Cerebellar nuclear complex (tissue), 1 donor: ENCODE results near the gene LST1.

Experiments used
- DNase-seq, 2 experiments: peaks; one replicate each; lab custom pipeline; 2025; lab: John Stamatoyannopoulos, UW

The LST1 gene

DNA sequence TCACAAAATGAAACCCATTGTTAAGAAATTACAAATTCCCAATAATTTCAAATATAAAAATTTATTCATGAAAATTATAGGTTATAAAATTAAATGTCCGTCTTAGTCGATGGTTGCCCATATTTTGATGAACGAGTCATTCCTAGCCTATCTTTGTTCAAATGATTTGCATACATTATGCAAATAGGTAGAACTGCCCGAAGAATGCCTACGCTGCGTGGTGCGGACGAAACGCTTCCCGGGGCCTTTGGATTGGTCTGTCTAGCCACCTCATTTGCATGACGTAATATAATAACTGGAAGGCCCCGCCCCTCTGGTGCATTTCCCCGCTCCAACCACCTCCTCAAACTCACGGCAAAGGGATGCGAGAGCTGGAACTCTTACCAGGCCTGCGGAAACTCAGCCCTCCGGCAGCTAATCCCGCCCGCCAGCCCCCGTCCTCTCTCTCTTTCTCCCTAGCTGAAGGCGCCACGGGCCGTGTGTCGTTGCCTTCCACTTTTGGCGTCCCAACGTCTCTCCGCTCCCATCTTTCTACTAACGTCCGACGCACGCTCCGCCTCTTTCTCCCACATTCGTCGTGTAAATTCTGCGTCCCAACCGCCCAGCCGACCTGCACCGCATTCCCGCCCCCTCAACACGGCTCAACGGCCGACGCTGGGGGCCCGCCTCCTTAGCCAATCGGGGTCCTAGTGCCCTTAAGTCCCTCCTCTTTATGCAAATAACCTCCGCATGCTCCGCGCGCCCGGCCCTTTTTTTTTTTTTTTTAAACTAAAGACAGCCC, 33.9 kb downstream of the LST1 start:
- peak; percentile 98 for DNase-seq

DNA sequence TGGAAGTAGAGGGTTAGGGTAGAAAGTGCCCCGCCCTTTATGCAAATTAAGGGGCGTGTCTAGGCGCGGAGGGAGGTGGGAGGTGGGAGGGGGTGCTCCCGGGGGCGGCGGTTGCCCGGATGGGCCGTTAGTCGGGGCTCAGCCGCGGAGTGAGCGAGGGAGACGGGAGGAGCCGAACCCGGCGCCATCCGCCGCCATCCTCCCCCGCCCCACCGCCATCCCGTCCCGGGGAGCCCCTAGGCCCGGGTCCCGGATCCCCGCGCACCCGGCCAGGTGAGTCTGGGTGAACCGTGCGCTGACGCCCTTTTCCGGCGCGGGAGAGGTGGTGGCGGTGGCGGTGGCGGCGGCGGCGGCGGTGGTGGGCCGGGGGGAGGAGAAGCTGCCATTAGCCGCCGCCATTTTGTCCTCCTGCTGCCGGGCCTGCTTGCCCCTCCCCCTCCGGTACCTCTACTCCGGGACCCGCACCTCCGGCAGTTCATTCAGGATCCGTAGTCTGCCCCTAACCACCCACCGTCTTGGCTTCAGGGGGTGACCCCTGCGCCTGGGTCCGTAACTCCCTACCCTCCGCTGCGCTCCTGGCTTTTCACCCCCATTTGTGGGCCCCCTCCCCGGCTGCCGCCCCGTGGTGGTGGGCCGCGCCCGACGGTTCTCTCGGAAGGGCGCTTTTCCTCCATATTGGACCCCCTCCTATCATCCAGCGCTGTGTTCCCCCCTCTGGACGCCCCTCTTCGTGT, 34.7 kb downstream of the LST1 start, which contains the start of gene PRRC2A:
PRRC2A (plus strand) TSS at position 130 of the 734 bp plus-strand sequence. CDS start 2,075 bp downstream, outside the sequence.
- DNase-seq, result no peak

DNA sequence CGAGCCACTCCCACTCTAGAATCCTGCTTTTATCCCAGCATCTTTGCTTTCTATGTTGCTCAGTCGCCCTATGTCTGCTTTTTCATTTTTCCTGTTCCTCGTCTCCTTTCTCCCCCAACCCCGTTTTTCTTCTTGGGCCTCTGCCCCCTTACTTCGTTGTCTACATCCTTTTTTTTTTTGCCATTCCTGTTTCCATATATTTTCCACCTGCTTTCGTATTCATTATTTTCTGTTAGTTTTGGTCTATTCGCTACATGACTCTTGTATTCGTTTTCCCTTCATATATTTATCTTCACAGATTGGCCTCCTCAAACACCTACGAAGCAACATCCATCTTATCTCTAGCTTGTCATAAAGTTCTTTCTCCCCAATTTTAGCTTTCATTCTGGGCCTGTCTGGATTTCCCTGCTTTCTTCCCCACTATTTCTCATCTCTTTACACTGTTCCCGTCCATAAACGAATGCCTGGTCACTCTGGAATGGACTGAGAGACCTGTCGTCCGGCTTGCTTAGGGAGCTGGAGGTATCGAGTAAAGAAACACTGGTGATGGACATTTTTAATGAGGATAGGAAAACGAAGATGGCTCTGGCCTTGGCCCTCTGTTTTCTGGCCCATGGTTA, 35.4 kb downstream of the LST1 start:
- DNase-seq, result peak in 1 of 2 experiments; percentile 3

DNA sequence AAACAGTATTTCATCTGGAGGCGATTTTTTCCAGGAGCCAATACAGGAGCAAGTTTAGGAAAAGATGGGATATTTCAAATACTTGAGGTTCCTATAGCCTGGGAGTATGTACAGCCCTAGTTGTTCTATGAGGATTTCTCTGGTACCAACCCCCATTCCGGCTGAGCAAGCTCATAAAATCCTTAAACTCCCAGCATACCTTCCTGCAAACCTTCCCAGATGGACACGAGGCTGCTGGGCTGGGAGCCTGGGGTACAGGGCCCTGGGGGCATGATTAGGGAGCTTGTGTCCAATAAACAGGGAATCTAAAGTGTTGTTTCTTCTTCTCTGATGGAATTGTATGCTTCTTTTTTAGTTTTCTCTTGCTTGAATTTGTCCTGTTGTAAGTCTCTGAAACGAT, 35.9 kb downstream of the LST1 start:
- no peak for DNase-seq

DNA sequence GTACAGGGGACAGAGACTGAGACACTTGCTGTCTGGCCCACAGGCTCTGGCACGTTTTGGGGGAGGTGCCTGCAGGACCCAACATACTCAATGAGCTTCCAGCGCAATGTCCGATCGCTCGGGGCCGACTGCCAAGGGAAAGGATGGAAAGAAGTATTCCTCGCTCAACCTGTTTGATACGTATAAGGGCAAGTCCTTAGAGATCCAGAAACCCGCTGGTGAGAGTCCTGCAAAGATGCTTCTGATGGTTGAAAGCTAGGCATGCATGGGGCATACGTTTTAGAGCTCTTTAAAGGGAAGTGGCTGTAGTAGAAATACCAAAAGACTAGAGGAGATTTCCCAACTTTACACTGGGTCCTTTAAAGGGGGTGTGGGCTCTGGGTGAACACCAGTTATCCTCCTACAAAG, 36.6 kb downstream of the LST1 start:
- DNase-seq, result no peak

DNA sequence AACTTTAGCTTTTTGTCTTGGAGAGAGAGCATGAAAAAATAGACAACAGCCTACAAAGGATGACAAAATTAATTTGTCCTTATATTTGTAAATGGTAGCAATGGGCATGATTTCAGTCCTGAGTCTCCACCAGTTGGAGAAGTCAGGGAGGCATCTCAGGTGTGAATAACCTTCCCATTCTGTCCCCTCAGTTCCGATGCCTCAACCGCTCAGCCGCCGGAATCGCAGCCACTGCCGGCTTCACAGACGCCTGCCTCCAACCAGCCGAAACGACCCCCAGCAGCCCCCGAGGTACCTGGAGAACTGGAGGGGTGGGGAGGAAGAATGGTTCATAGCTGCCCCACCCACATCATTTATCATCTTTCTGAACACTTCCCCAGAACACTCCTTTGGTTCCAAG, 38.0 kb downstream of the LST1 start:
- DNase-seq, result no peak

DNA sequence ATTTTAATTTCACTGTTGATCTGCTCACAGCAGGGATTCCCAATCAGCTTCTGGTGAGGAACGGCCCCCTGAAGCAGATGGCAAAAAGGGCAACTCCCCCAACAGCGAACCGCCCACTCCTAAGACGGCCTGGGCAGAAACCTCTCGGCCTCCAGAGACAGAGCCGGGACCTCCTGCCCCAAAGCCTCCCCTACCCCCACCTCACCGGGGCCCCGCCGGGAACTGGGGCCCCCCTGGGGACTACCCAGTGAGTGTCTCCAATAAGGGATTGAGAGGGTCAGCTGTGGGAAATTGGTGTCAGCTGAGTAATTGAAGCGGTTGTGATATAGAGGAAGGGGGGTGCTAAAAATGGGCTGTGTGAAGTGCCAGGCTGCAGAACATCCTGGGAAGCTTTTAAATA, 40.9 kb downstream of the LST1 start:
- DNase-seq, result no peak

DNA sequence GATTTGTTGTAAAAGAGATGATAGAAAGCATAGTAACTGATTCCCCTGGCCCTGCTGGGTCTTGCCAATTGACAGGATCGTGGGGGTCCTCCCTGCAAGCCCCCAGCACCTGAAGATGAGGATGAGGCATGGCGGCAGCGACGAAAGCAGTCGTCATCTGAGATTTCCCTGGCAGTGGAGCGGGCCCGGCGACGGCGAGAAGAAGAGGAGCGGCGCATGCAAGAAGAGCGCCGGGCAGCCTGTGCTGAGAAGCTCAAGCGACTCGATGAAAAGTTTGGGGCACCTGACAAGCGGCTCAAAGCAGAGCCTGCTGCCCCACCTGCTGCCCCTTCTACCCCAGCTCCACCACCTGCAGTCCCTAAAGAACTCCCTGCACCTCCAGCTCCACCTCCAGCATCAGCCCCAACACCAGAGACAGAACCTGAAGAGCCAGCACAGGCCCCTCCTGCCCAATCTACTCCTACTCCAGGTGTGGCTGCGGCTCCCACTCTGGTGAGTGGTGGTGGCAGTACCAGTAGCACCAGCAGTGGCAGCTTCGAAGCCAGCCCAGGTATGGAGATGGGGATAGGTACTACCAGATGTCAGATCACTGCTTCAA, 41.7 kb downstream of the LST1 start:
- DNase-seq, result no peak

DNA sequence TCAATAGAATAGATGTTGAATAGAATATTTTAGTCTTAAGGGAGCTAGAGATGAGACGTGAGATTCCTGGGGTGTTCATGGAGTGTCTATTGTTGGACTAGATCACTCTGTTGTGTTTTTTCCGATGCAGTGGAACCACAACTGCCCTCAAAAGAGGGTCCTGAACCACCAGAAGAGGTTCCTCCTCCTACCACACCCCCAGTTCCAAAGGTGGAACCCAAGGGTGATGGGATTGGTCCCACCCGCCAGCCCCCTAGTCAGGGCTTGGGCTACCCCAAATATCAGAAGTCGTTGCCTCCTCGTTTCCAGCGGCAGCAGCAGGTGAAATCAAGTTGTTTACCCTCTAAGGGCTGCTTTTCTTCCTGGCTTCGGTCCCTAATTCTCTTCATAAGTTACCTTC, 42.9 kb downstream of the LST1 start:
- DNase-seq, result no peak

DNA sequence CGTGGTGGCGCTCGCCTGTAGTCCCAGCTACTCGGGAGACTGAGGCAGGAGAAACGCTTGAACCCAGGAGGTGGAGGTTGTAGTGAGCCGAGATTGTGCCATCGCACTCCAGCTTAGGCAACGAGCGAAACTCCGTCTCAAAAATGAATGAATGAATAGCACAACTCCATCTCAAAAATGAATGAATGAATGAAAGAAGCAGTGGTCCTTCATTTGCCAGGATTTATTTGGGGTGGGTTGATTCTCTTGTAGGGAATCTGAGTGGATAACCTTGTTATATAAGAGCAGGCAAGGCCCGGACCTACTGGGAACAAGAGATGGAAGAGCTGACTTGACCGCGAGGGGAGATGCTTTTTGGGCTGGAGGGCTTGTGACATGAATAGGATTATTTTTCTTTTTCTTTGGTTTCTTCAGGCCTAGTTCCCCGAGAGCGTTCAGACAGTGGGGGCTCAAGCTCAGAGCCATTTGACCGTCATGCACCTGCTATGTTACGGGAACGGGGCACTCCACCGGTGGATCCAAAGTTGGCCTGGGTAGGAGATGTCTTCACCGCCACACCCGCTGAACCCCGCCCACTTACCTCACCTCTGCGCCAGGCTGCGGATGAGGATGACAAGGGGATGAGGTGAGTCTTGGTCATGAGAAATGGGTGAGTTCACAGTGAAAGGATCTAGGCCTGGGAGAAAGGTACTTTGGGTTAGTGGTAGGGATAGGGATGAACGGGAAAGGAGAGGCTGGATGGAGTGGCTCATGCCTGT, 44.3 kb downstream of the LST1 start:
- DNase-seq, result no peak

DNA sequence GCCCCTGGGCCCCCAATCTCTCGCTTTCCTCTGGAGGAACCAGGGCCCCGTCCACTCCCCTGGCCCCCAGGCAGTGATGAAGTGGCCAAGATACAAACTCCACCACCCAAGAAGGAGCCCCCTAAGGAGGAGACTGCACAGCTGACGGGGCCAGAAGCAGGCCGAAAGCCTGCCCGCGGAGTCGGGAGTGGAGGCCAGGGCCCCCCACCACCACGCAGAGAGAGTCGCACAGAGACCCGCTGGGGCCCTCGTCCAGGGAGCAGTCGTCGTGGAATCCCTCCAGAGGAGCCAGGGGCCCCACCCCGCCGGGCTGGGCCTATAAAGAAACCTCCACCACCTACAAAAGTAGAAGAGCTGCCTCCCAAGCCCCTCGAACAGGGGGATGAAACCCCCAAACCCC, 45.1 kb downstream of the LST1 start:
- no peak for DNase-seq

DNA sequence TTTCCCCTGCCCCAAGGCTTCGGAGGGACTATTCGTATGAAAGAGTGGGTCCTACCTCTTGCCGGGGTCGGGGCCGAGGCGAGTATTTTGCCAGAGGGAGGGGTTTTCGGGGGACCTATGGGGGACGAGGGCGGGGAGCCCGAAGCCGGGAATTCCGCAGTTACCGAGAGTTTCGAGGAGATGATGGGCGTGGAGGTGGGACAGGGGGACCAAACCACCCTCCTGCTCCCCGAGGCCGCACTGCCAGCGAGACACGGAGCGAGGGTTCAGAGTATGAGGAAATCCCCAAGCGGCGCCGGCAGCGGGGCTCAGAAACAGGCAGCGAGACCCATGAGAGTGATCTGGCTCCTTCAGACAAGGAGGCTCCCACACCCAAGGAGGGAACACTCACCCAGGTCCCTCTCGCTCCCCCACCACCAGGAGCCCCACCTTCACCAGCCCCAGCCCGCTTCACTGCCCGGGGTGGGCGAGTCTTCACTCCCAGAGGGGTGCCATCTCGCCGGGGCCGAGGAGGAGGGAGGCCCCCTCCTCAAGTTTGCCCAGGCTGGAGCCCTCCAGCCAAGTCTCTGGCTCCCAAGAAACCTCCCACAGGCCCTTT, 45.7 kb downstream of the LST1 start:
- DNase-seq, result no peak

DNA sequence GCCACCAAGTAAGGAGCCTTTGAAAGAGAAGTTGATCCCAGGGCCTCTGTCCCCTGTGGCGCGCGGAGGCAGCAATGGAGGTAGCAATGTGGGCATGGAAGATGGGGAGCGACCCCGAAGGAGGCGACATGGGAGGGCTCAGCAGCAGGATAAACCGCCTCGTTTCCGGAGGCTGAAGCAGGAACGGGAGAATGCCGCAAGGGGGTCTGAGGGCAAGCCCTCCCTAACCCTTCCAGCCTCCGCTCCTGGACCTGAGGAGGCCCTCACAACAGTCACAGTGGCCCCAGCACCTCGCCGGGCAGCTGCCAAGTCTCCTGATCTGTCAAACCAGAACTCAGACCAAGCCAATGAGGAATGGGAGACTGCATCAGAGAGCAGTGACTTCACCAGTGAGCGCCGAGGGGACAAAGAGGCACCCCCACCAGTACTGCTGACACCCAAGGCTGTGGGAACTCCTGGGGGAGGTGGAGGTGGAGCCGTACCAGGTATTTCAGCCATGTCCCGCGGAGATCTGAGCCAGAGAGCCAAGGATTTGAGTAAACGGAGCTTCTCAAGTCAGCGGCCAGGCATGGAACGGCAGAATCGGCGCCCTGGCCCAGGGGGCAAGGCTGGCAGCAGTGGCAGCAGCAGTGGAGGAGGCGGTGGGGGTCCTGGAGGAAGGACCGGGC, 46.3 kb downstream of the LST1 start:
- DNase-seq, result no peak

DNA sequence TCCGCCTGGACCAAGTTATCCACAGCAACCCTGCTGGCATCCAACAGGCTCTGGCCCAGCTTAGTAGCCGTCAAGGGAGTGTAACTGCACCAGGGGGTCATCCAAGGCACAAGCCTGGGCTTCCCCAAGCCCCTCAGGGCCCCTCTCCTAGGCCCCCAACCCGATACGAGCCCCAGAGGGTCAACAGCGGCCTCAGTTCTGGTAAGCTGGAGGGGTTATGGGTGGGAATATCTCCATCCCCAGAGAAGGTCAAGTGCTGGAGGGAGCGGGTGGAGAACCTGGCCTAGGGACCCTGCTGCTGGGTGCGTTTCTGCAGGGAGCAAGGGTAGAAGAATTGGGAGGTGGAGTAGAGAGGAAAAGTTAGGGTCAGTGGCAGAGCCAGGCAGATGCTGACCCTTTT, 47.4 kb downstream of the LST1 start:
- DNase-seq, result no peak

DNA sequence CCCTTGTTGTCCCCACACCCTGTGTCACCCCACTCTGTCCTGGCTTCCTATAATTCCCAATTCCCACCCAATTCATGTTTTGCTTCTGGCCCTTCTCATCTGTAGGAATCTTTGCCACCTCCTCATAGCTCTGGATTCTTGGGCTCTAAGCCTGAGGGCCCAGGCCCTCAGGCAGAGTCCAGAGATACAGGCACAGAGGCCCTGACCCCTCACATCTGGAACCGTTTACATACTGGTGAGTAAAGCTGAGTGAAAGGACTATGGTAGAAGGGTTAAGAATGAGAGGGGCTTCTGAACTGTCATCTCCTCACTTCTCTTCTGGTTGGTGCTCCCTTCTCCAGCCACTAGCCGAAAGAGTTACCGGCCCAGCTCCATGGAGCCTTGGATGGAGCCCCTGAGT, 48.1 kb downstream of the LST1 start:
- no peak for DNase-seq

DNA sequence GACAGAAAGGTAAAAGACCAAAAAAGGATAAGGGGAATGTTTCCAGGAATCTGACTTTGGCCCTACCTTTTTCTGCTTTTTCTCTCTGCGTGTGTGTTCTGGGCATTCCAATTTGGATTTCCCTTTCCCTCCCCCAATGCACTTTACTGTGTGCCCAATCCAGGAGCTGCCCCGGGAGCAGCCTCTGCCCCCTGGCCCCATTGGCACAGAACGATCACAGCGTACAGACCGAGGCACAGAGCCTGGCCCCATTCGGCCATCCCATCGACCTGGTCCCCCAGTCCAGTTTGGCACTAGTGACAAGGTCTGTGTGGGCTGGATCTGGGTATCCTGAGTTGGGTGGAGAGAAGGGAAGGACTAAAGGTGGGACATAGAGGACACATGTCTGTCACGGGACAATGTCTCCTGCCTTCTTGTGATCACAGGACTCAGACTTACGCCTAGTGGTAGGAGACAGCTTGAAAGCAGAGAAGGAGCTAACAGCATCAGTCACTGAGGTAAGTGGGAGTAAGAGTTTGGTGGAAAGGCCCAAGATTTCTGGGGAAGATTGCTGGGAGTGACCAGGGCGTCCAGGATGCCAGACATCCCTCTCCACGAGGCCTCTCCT, 49.0 kb downstream of the LST1 start:
- DNase-seq, result no peak

DNA sequence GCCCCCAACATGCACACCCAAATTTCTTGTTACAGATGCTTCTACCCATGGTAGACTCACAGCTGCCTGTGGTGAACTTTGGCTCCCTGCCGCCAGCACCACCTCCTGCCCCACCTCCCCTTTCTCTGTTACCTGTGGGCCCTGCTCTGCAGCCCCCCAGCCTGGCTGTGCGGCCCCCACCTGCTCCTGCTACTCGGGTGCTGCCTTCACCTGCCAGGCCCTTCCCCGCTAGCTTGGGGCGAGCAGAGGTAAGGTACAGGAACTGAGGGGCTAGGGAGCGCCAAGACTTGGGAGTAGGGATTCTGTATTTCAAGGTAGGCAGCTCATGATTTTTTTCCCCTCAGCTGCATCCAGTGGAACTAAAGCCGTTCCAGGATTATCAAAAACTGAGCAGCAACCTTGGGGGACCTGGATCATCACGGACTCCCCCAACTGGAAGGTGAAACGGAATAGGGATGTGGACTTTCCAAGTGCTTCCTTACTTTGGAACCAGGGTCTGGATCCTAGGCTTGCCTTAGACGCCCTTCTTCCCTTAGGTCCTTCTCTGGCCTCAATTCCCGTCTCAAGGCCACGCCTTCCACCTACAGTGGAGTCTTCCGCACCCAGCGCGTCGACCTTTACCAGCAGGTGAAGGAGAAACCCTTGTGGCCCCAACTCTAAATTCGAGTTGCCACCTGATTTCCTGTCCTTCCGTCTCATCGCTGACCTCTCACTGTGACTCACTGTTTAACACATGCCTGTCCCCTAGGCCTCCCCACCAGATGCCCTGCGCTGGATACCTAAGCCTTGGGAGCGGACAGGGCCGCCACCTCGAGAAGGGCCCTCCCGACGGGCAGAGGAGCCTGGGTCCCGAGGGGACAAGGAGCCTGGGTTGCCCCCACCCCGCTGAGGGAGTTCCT, 50.9 kb downstream of the LST1 start:
- no peak for DNase-seq
